Stimulated activated memory B cell treated with anti-CD40 and anti-IgM and Interleukin-4, amounts not matched to agents 10 μg/mL and 1 μg/mL and 100 μg/mL, for 72 hours (primary cell): ENCODE results near the gene C20orf173.

Experiments
- ATAC-seq: fragments of 150-1000 bp; cut with Tn5 transposase; 2 replicates; pipeline ENCODE4 v1.10.0; 2021
- H3K27ac Mint-ChIP-seq: one replicate; pipeline ENCODE4 v1.8.0; 2022; ENCODE audit warnings: mild to moderate bottlenecking, mixed read lengths
- H3K27me3 Mint-ChIP-seq: one replicate; pipeline ENCODE4 v1.8.0; 2022; ENCODE audit warnings: mixed read lengths
- H3K36me3 Mint-ChIP-seq: one replicate; pipeline ENCODE4 v1.8.0; 2022; ENCODE audit warnings: mixed read lengths
- H3K4me1 Mint-ChIP-seq: one replicate; pipeline ENCODE4 v1.8.0; 2022; ENCODE audit warnings: mixed read lengths
- H3K4me3 Mint-ChIP-seq: one replicate; pipeline ENCODE4 v1.8.0; 2022; ENCODE audit warnings: mild to moderate bottlenecking, moderate library complexity, mixed read lengths
- H3K9me3 Mint-ChIP-seq: one replicate; pipeline ENCODE4 v1.8.0; 2022; ENCODE audit warnings: mixed read lengths

Gene C20orf173

DNA sequence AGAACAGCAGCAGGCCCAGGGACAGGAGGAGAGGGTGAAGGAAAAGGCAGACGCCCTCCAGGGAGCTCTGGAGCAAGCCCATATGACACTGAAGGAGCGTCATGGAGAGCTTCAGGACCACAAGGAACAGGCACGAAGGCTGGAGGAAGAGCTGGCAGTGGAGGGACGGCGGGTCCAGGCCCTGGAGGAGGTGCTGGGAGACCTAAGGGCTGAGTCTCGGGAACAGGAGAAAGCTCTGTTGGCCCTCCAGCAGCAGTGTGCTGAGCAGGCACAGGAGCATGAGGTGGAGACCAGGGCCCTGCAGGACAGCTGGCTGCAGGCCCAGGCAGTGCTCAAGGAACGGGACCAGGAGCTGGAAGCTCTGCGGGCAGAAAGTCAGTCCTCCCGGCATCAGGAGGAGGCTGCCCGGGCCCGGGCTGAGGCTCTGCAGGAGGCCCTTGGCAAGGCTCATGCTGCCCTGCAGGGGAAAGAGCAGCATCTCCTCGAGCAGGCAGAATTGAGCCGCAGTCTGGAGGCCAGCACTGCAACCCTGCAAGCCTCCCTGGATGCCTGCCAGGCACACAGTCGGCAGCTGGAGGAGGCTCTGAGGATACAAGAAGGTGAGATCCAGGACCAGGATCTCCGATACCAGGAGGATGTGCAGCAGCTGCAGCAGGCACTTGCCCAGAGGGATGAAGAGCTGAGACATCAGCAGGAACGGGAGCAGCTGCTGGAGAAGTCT, 25.5 kb downstream of the C20orf173 start:
- Mint-ChIP-seq H3K4me1 (peaks cover 78% of the 10 kb centered on the region), H3K9me3 (no peaks in the 10 kb centered on the region), H3K27me3 (no peaks in the 10 kb centered on the region), H3K4me3 (no peak overlapping the region), H3K36me3 (peaks cover 84% of the 10 kb centered on the region), H3K27ac (peak overlapping the region; percentile 90)
- no peak for ATAC-seq

GRCh38 chr20:35503281-35503680, 26.2 kb downstream of the C20orf173 start:
- H3K9me3 Mint-ChIP-seq: no peaks in the 10 kb centered on the region
- H3K27ac Mint-ChIP-seq: peak overlapping the region; percentile 90
- ATAC-seq: no peak
- peaks cover 84% of the 10 kb centered on the region for H3K36me3 Mint-ChIP-seq
- H3K4me3 Mint-ChIP-seq: no peak overlapping the region
- peaks cover 71% of the 10 kb centered on the region for H3K4me1 Mint-ChIP-seq
- no peaks in the 10 kb centered on the region for H3K27me3 Mint-ChIP-seq

DNA sequence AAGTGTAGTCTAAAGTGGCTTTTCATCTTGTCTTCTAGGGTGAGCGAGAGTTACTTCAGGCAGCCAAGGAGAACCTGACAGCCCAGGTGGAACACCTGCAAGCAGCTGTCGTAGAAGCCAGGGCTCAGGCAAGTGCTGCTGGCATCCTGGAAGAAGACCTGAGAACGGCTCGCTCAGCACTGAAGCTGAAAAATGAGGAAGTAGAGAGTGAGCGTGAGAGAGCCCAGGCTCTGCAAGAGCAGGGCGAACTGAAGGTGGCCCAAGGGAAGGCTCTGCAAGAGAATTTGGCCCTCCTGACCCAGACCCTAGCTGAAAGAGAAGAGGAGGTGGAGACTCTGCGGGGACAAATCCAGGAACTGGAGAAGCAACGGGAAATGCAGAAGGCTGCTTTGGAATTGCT, 27.1 kb downstream of the C20orf173 start:
- Mint-ChIP-seq H3K9me3 (no peaks in the 10 kb centered on the region), H3K4me3 (peak overlapping the region; percentile 5), H3K36me3 (peaks cover 89% of the 10 kb centered on the region), H3K27me3 (no peaks in the 10 kb centered on the region), H3K4me1 (peaks cover 61% of the 10 kb centered on the region), H3K27ac (peak overlapping the region; percentile 90)
- ATAC-seq: peak; percentile 97

GRCh38 chr20:35499271-35499670, 30.2 kb downstream of the C20orf173 start:
- Mint-ChIP-seq H3K27ac (peak overlapping the region; percentile 7), H3K9me3 (no peaks in the 10 kb centered on the region), H3K36me3 (peaks cover 90% of the 10 kb centered on the region), H3K27me3 (no peaks in the 10 kb centered on the region), H3K4me3 (no peak overlapping the region), H3K4me1 (peaks cover 45% of the 10 kb centered on the region)
- no peak for ATAC-seq

DNA sequence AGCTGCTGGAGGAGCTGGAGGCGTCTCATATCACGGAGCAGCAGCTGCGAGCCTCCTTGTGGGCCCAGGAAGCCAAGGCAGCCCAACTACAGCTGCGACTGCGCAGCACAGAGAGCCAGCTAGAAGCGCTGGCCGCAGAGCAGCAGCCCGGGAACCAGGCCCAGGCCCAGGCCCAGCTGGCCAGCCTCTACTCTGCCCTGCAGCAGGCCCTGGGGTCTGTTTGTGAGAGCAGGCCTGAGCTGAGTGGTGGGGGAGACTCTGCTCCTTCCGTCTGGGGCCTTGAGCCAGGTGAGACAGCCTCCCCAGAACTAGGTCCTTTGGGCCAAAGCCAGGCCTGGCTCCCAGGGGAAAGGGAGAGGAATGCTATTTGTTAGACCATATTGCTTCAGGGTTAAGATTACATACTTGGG, 31.7 kb downstream of the C20orf173 start:
- Mint-ChIP-seq H3K27ac (no peak overlapping the region), H3K4me3 (no peak overlapping the region), H3K4me1 (peaks cover 34% of the 10 kb centered on the region), H3K27me3 (no peaks in the 10 kb centered on the region), H3K36me3 (peaks cover 87% of the 10 kb centered on the region), H3K9me3 (no peaks in the 10 kb centered on the region)
- no peak for ATAC-seq

DNA sequence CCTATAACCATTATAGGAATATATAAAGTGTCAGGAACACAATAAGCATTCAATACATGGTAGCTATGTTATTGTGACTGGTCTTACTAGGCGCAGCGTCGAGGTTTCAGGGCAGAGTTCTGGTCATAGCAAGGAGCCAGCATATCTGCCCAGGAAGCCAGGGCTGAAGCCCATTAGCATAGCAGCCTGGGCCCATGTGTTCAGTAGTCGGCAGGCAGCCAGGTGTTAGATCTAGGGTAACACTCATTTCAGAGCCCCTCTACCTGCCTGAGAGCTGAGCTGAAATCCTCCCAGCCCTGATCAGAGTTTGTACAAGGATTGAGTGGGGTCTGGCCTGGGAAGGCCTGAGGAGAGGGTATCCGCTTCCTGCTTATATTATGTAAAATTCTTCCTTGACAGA, 32.1 kb downstream of the C20orf173 start:
- H3K36me3 Mint-ChIP-seq: peaks cover 87% of the 10 kb centered on the region
- H3K27ac Mint-ChIP-seq: no peak overlapping the region
- no peak overlapping the region for H3K4me3 Mint-ChIP-seq
- ATAC-seq: no peak
- no peaks in the 10 kb centered on the region for H3K27me3 Mint-ChIP-seq
- peaks cover 34% of the 10 kb centered on the region for H3K4me1 Mint-ChIP-seq
- H3K9me3 Mint-ChIP-seq: no peaks in the 10 kb centered on the region

- H3K9me3 Mint-ChIP-seq: no peaks in the 10 kb centered on the region
- no peak for ATAC-seq
- peaks cover 33% of the 10 kb centered on the region for H3K4me1 Mint-ChIP-seq
- no peaks in the 10 kb centered on the region for H3K27me3 Mint-ChIP-seq
- peaks cover 80% of the 10 kb centered on the region for H3K36me3 Mint-ChIP-seq
- no peak overlapping the region for H3K27ac Mint-ChIP-seq
- no peak overlapping the region for H3K4me3 Mint-ChIP-seq
Observed at GRCh38 chr20:35496481-35496880, 33.0 kb downstream of the C20orf173 start.

- Mint-ChIP-seq H3K36me3 (peaks cover 55% of the 10 kb centered on the region), H3K4me3 (no peak overlapping the region), H3K4me1 (peaks cover 46% of the 10 kb centered on the region), H3K9me3 (no peaks in the 10 kb centered on the region), H3K27ac (peak overlapping the region; percentile 98), H3K27me3 (no peaks in the 10 kb centered on the region)
- ATAC-seq: no peak
Observed at GRCh38 chr20:35492352-35492751, 37.1 kb downstream of the C20orf173 start.

DNA sequence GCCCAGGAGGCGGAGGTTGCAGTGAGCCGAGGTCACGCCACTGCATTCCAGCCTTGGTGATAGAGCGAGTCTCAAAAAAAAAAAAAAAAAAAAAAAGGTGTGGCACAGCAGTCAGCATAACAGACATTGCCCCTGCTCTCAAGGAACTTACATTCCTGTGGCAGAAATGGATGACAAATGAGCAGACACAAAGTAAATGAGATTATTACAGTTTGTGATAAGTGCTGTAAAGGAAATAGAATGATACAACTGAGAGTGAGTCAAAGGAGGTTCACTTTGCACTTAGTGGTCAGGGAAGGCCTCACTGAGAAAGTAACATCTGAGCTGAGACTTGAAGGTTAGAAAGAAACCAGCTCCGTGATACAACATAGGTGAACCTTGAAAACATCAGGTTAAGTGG, 37.6 kb downstream of the C20orf173 start:
- peaks cover 50% of the 10 kb centered on the region for H3K36me3 Mint-ChIP-seq
- ATAC-seq: no peak

DNA sequence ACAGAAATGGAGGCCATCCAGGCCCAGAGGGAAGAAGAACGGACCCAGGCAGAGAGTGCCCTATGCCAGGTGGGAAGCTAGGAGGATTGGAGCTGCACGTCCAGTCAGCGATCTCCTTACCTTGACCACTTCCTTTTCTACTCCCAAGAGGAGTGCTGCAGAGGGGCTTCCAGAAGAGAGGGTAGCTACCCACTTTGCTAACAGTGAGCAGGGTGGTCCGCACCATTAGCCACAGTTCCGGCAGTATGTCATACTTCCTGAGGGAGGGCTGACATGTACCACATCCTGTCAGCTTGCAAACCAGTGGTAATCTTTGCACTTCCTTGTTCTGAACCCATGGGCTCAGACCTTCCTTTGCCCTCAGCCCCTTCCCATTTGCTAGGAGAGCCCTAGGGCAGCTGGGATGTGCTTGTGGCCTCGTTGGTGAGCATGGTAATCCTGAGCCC, 38.7 kb downstream of the C20orf173 start:
- H3K4me3 Mint-ChIP-seq: peak overlapping the region; percentile 100
- peak; percentile 100 for ATAC-seq
- H3K27ac Mint-ChIP-seq: peak overlapping the region; percentile 98
- no peaks in the 10 kb centered on the region for H3K27me3 Mint-ChIP-seq
- H3K9me3 Mint-ChIP-seq: no peaks in the 10 kb centered on the region
- H3K4me1 Mint-ChIP-seq: peaks cover 46% of the 10 kb centered on the region
- peaks cover 42% of the 10 kb centered on the region for H3K36me3 Mint-ChIP-seq

More for the DNA sequence above, 37.6 kb downstream of the C20orf173 start:
- Mint-ChIP-seq H3K27me3 (no peaks in the 10 kb centered on the region), H3K9me3 (no peaks in the 10 kb centered on the region), H3K4me3 (peak overlapping the region; percentile 100), H3K4me1 (peaks cover 46% of the 10 kb centered on the region), H3K27ac (peak overlapping the region; percentile 98)

- H3K4me3 Mint-ChIP-seq: peak overlapping the region; percentile 66
- H3K27ac Mint-ChIP-seq: peak overlapping the region; percentile 98
- peaks cover 41% of the 10 kb centered on the region for H3K4me1 Mint-ChIP-seq
- H3K27me3 Mint-ChIP-seq: no peaks in the 10 kb centered on the region
- no peaks in the 10 kb centered on the region for H3K9me3 Mint-ChIP-seq
- ATAC-seq: no peak
- H3K36me3 Mint-ChIP-seq: peaks cover 32% of the 10 kb centered on the region
Observed at GRCh38 chr20:35489717-35490116, 39.7 kb downstream of the C20orf173 start.

DNA sequence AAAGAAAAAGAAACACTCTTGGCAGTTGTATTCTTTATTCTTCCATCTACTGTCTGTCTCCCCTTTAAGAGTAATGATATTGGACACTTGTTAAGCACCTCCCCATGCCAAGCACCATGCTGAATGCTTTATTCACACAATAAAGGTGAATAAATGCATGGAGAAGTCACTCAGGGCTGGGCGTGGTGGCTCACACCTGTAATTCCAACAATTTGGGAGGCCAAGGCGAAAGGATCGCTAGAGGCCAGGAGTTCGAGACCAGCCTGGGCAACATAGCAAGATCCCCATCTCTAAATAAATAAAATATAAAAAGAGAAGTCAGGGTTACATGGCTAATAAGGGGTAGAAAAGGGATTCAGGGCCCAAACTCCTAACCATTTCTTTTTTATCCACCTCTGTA, 42.0 kb downstream of the C20orf173 start:
- Mint-ChIP-seq H3K36me3 (peaks cover 28% of the 10 kb centered on the region), H3K4me1 (peaks cover 38% of the 10 kb centered on the region), H3K4me3 (no peak overlapping the region), H3K27me3 (no peaks in the 10 kb centered on the region), H3K27ac (no peak overlapping the region), H3K9me3 (no peaks in the 10 kb centered on the region)
- ATAC-seq: no peak

DNA sequence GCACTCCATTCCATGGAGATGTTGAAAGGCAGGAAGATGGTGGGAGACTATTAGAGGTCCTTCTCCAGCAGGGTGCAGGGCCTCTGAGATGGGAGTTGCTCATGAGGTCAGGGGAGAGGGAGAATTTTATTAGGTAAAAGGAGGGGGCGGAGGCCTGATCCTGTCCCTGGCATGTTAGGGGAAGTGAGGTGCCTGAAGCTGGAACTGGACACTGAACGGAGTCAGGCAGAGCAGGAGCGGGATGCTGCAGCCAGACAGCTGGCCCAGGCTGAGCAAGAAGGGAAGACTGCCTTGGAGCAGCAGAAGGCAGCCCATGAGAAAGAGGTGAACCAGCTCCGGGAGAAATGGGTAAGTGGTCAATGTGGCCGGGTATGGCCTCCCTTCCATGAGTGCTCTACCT, 49.7 kb downstream of the C20orf173 start:
- no peak overlapping the region for H3K4me3 Mint-ChIP-seq
- peaks cover 22% of the 10 kb centered on the region for H3K4me1 Mint-ChIP-seq
- ATAC-seq: no peak
- H3K9me3 Mint-ChIP-seq: no peaks in the 10 kb centered on the region
- H3K36me3 Mint-ChIP-seq: peaks cover 41% of the 10 kb centered on the region
- peak overlapping the region; percentile 67 for H3K27ac Mint-ChIP-seq
- no peaks in the 10 kb centered on the region for H3K27me3 Mint-ChIP-seq

GRCh38 chr20:35478804-35479472, 50.5 kb downstream of the C20orf173 start:
- Mint-ChIP-seq H3K27ac (peak overlapping the region; percentile 67), H3K4me3 (no peak overlapping the region), H3K4me1 (peaks cover 16% of the 10 kb centered on the region), H3K27me3 (no peaks in the 10 kb centered on the region), H3K36me3 (peaks cover 34% of the 10 kb centered on the region), H3K9me3 (no peaks in the 10 kb centered on the region)
- ATAC-seq: peak; percentile 66
